OCI-LY3 (cell line): ENCODE data around the gene TMEM119.
A peak's percentile ranks its signal among the peaks of the same experiment; 100 is the strongest.

Source experiments
- H2AFZ ChIP-seq: fragments of 200-600, 300-600 bp; shearing (Covaris generic); 2 replicates; pipeline ENCODE4 v1.6.0; 2014; ENCODE audit warnings: antibody characterized with exemption, low read depth, low read length
- H3K27ac ChIP-seq: fragments of 200-600, 300-600 bp; sonication (generic); 2 replicates; pipeline ENCODE4 v1.5.1; 2014; ENCODE audit warnings: mild to moderate bottlenecking, low read length, moderate library complexity, mixed read lengths
- H3K27me3 ChIP-seq: fragments of 200-600, 300-600 bp; sonication (generic); 2 replicates; pipeline ENCODE4 v1.6.1; 2014; ENCODE audit warnings: low read depth, low read length, mixed read lengths
- H3K36me3 ChIP-seq: fragments of 200-600, 300-600 bp; sonication (generic); replicated peaks from 2 replicates; pipeline ENCODE3; 2014; ENCODE audit warnings: low read depth, low read length, mixed read lengths
- H3K4me1 ChIP-seq: fragments of 300-600, 200-600 bp; sonication (generic); 2 replicates; pipeline ENCODE4 v1.6.1; 2014; ENCODE audit warnings: low read length, mixed read lengths
- H3K4me2 ChIP-seq: fragments of 200-600, 300-600 bp; sonication (generic); 2 replicates; pipeline ENCODE4 v1.6.1; 2014; ENCODE audit warnings: low read length, mixed read lengths
- H3K4me3 ChIP-seq: fragments of 300-600, 200-600 bp; sonication (generic); 2 replicates; pipeline ENCODE4 v1.5.1; 2014; ENCODE audit warnings: antibody characterized with exemption, mild to moderate bottlenecking, low read length, moderate library complexity
- H3K79me2 ChIP-seq: fragments of 300-600, 200-600 bp; shearing (Covaris generic); 2 replicates; pipeline ENCODE4 v1.6.1; 2014; ENCODE audit warnings: mild to moderate bottlenecking, low read length, mixed read lengths
- H3K9ac ChIP-seq: fragments of 300-600, 200-600 bp; shearing (Covaris generic); 2 replicates; pipeline ENCODE4 v1.6.0; 2014; ENCODE audit warnings: mild to moderate bottlenecking, low read length, moderate library complexity
- H3K9me3 ChIP-seq: fragments of 200-600, 300-600 bp; shearing (Covaris generic); 2 replicates; pipeline ENCODE4 v1.6.1; 2014; ENCODE audit warnings: low read length, mixed read lengths; ENCODE audit not compliant: insufficient read depth
- H4K20me1 ChIP-seq: fragments of 200-600, 300-600 bp; sonication (generic); 2 replicates; pipeline ENCODE4 v1.6.1; 2016; ENCODE audit warnings: low read length, mixed read lengths; ENCODE audit not compliant: insufficient read depth
- CTCF ChIP-seq: fragments of 200-600, 300-600 bp; sonication (generic); IDR thresholded peaks from 2 replicates; pipeline ENCODE4 v1.5.1; 2014; ENCODE audit warnings: antibody characterized with exemption, low read length, low read depth
- EZH2phosphoT487 ChIP-seq: fragments of 200-600 bp; shearing (Covaris generic); IDR thresholded peaks from 2 replicates; pipeline ENCODE4 v1.6.1; 2018; ENCODE audit warnings: antibody characterized with exemption, mixed run types, low read depth

Gene TMEM119

GRCh38 chr12:108553799-108554198 lies 44.1 kb downstream of the TMEM119 start:
- peaks cover 99% of the 10 kb centered on the region for H3K79me2 ChIP-seq
- H3K36me3 ChIP-seq = peaks cover 27% of the 10 kb centered on the region
- TF ChIP-seq EZH2phosphoT487 (no peak), CTCF (no peak)
- H3K9me3 ChIP-seq = no peaks in the 10 kb centered on the region
- H3K27ac ChIP-seq = no peak overlapping the region
- no peak overlapping the region for H3K4me3 ChIP-seq
- peaks cover 88% of the 10 kb centered on the region for H4K20me1 ChIP-seq
- no peak overlapping the region for H3K4me2 ChIP-seq
- H2AFZ ChIP-seq = no peak overlapping the region
- no peaks in the 10 kb centered on the region for H3K27me3 ChIP-seq
- H3K4me1 ChIP-seq = peaks cover 17% of the 10 kb centered on the region
- H3K9ac ChIP-seq = no peak overlapping the region

DNA sequence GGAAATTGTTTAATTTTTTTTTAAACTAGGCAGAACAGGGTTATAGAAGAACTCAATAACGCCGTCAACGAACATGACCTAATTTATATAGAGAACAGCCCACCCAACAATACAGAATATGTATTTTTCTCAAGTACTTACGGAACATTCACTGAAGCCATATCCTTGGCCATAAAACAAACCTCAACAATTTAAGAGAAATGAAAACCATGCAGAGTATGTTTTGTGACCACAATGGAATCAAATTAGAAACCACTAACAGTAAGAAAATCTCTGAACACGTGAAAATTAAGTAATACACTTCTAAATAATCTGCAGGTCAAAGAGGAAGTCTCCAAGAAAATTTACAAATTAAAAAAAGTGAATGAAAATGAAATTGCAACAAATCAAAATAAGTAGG lies 46.3 kb downstream of the TMEM119 start:
- peaks cover 69% of the 10 kb centered on the region for H4K20me1 ChIP-seq
- H2AFZ ChIP-seq = no peak overlapping the region

GRCh38 chr12:108548954-108549521 lies 48.8 kb downstream of the TMEM119 start:
- Histone ChIP-seq H3K4me2 (peak overlapping the region; percentile 1; the same call in 1 of the 2 replicates), H3K27ac (no peak overlapping the region), H4K20me1 (peaks cover 48% of the 10 kb centered on the region), H2AFZ (no peak overlapping the region), H3K79me2 (peaks cover 90% of the 10 kb centered on the region), H3K36me3 (peaks cover 48% of the 10 kb centered on the region), H3K9ac (no peak overlapping the region), H3K4me1 (peaks cover 60% of the 10 kb centered on the region), H3K27me3 (no peaks in the 10 kb centered on the region), H3K9me3 (no peaks in the 10 kb centered on the region), H3K4me3 (no peak overlapping the region)
- TF ChIP-seq EZH2phosphoT487 = no peak
- TF ChIP-seq CTCF = no peak

More for the DNA sequence above, 46.3 kb downstream of the TMEM119 start:
- no peak overlapping the region for H3K9ac ChIP-seq
- TF ChIP-seq CTCF (no peak), EZH2phosphoT487 (no peak)
- peaks cover 94% of the 10 kb centered on the region for H3K79me2 ChIP-seq
- no peaks in the 10 kb centered on the region for H3K9me3 ChIP-seq
- H3K27me3 ChIP-seq = no peaks in the 10 kb centered on the region
- no peak overlapping the region for H3K27ac ChIP-seq
- H3K4me3 ChIP-seq = no peak overlapping the region
- H3K4me2 ChIP-seq = peak overlapping the region; percentile 14
- H3K4me1 ChIP-seq = peaks cover 40% of the 10 kb centered on the region
- peaks cover 37% of the 10 kb centered on the region for H3K36me3 ChIP-seq

- Histone ChIP-seq H2AFZ (no peak overlapping the region), H3K4me1 (peaks cover 67% of the 10 kb centered on the region), H3K4me2 (peak overlapping the region; percentile 33; the same call in 1 of the 2 replicates), H3K9ac (no peak overlapping the region), H3K36me3 (peaks cover 60% of the 10 kb centered on the region), H3K9me3 (no peaks in the 10 kb centered on the region), H3K79me2 (peaks cover 89% of the 10 kb centered on the region), H3K27ac (peak overlapping the region; percentile 49), H3K27me3 (no peaks in the 10 kb centered on the region), H3K4me3 (no peak overlapping the region), H4K20me1 (peaks cover 34% of the 10 kb centered on the region)
- no peak for TF ChIP-seq EZH2phosphoT487
- TF ChIP-seq CTCF = no peak
Observed at GRCh38 chr12:108547686-108548085, 50.2 kb downstream of the TMEM119 start.
